Erythroblast (primary cell): ENCODE measurements around the gene ERGIC1.
A peak's percentile ranks its signal among the peaks of the same experiment; 100 is the strongest.
"Not testable (repeated sequence)": the region's sequence is repeated elsewhere in the genome, so short reads cannot be mapped to it uniquely, and the experiment has no call there.

Experiments used
- DNase-seq, 2 experiments: peaks; one replicate each; lab custom pipeline; 2025; lab: John Stamatoyannopoulos, UW
- GATA1 ChIP-seq: IDR thresholded peaks from 2 replicates; pipeline ENCODE4 v1.6.1; 2011; ENCODE audit warnings: low read depth, mild to moderate bottlenecking, control low read depth, low read length, moderate library complexity
- POLR2A ChIP-seq: IDR thresholded peaks from 2 replicates; pipeline ENCODE4 v1.6.1; 2011; ENCODE audit warnings: mild to moderate bottlenecking, low read length

ERGIC1 gene

DNA sequence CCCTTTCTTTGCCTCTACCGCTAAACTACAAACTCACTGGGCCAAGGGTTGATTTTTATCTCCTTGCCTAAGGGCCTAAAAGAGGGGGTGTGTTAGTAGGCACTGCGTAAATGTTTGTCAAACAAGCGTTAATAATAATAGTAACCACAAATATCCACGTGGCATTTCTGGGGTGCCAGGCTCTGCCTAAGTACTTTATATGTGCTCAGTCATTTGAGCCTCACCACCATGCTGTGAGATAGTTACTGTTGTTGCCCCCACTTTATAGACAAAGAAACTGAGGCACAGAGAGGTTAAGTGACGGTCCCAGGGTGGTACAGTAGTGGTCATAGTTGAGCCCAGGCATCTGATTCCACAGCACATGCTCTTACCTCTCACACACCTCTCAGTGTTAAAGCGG lies 52.4 kb downstream of the ERGIC1 start:
- no peak for TF ChIP-seq GATA1
- TF ChIP-seq POLR2A = no peak

DNA sequence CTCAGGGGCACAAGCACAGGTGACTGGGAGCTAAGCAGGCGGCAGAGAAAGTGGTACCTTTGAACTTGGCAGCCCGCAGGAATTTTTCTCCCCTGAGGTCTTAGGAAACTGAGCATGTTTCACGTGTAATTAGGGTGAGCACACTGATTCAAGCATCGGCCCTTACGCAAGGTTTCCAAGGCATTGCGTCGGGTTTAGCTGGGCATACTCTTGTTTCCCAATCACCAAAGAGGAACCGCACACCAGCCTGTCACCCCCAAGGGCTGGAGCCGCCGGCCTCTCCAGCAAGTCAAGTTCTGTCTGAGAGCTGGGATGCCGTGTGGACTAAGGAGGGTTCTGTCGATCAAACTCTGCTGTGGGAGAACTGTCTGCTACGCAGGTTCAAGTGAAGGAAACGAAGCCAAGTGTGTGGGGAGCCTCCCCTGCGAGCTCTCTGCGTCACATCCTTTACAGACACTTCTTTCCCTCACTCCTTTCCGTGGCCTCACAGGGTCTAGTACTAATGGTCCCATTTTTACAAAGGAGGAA lies 53.0 kb downstream of the ERGIC1 start:
- DNase-seq = no peak
- TF ChIP-seq POLR2A (no peak), GATA1 (no peak)

More for the DNA sequence above, 52.4 kb downstream of the ERGIC1 start:
- DNase-seq = no peak

DNA sequence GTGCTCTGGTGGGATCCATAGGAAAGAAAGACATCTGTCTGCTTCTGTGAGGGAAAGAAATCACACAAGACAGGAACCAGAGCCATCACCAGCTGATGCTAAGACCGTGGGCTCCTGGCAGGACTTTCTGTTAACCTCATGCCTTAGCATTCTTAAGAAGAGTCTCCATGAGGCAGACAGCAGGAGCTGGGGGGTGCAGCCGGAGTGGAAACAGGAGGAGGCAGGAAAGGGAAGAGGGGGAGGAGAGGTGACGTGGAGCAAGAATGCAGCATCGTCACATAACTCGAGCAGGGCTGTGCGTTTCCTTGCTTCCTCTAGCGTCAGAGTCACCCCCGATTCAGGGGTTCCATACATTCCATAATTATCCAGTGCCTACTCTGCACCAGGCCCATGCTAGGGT lies 53.6 kb downstream of the ERGIC1 start:
- DNase-seq = no peak
- TF ChIP-seq GATA1 (no peak), POLR2A (no peak)

DNA sequence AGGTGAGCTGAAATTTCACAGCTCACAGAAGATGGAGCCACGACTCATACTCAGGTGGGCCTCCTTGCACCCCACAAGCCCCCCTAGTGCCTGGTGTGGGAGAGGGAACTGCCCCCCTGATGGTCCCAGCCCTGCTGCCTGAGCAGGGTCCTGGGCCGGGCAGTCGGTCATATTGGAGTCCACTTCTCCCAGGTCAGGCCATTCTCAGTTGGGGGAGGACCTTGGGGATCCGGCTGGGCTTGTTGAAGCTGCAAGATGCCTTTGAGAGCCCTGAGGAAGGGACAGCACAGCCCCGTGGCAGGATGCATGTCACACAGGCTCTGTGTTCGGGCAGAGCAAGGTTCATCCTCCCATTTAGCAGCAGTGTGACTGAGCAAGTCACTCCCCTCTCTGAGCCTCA lies 56.6 kb downstream of the ERGIC1 start:
- TF ChIP-seq POLR2A = no peak
- TF ChIP-seq GATA1 = no peak
- DNase-seq = no peak

DNA sequence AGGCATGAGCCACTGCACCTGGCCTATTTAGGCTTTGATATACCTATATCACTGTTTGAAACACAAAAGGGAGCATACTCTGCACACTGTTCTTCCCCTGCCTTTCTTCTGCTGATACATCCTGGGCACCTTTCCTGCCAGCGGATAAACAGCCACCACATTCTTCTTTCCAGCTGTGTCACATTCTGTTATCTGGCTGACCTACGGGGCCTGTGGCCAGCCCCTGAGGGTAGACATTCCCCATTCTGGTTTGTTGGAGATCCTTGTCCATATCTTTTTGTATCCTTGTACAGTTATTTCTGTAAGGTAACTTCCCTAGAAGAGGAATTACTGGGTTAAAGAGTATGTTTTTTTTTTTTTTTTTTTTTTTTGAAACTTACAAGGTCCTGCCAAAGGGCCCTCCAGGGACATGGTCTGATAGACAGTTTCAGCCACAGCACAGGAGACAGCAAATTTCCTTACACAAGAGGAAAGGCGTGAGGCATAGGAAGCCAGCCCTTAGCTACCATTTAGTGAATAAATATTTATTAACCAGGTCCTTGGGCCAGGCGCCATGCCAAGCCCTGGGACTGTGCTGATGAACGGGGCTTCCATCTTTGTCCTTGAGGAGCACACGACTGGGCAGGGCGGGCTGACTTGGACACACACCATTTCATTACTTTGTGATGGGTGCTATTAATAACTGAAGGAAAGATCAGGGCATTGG lies 57.8 kb downstream of the ERGIC1 start:
- no peak for DNase-seq
- TF ChIP-seq POLR2A = no peak
- TF ChIP-seq GATA1 = no peak

DNA sequence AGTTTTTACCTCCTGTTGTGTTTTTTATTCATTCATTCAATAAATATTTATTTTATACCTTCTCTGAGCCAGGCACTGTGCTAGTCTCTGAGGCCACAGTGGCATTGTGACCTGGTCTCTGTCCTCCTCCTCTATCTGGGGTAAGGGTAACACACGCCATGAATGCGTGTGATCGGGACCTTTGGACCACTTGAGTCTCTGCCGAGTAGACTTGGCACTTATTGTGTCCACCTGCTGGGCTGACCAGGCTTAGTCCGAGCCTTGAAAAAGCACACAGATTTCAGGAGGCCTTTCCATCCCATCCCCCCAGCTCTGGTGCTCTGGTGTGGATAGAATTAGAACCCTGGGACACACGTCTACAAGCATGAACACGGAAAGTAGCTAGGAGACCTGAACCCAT lies 58.7 kb downstream of the ERGIC1 start:
- TF ChIP-seq GATA1 = no peak
- TF ChIP-seq POLR2A = no peak

DNA sequence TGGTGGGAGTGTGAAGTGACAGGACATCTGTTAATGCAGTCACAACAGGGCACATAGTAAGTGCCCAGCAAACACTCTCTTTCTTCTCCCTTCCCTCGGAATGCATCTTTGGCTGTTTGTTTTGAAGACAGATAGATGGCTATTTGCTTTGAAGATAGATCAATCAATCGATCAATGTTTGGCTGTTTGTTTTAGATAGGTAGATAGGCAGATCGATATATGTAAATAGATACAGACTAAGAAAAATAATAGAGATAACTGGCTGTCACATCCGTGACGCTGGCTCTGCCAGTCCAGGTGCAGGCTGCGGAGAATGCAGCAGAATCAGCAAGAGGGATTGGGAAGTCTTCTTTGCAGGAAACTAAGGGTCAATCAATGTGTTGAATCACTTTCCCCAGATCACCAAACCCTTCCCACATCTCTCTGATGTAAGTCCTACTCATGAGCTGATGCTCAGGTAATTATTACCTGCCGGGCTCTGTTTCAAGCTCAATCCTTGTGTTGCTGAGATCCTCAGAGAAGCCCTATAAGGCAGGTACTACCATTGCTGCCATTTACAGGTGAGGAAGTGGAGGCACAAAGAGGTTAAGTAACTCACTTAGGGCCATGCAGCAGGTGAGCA lies 60.8 kb downstream of the ERGIC1 start:
- TF ChIP-seq GATA1 = no peak
- TF ChIP-seq POLR2A = no peak
- no peak for DNase-seq

More for the DNA sequence above, 58.7 kb downstream of the ERGIC1 start:
- no peak for DNase-seq

DNA sequence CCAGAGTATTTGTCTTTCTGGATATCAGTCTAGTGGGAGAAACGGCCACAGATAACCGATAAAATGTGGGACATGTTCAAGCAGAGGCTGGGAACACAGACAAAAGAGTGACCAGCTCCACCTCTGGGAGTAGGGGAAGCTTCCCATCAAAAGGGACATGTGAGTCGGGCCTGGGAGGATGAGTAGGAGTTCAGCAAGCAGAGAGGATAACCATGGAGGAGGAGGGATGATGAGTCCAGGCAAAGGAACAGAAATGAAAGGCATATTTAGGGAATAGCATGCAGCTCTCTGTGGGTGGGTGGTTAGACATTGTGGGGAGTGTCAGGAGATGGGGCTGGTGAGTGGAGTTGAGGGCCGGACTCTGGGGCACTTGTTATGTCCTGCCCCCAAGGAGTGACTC lies 61.5 kb downstream of the ERGIC1 start:
- DNase-seq = no peak
- TF ChIP-seq POLR2A (no peak), GATA1 (no peak)

DNA sequence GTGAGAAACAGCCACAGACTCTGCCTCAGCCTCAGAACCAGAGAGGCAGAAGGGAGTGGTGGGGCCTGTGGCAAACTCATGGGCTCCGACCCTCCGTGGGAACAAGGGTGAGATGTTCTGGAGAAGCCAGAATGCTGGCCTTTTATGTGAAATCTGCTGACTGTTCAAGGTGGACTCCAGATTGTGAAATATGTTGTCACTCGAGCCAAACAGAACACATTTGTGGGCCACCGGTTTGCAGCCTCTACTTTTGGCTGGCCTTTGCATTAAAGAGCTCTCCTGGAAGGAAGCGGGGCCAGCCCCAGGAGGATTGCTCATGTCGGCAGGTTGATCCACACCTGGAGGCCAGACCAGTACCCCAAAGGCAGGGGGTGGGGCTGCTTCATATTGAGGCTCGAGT lies 62.4 kb downstream of the ERGIC1 start:
- no peak for DNase-seq
- TF ChIP-seq GATA1 = no peak
- TF ChIP-seq POLR2A = no peak

DNA sequence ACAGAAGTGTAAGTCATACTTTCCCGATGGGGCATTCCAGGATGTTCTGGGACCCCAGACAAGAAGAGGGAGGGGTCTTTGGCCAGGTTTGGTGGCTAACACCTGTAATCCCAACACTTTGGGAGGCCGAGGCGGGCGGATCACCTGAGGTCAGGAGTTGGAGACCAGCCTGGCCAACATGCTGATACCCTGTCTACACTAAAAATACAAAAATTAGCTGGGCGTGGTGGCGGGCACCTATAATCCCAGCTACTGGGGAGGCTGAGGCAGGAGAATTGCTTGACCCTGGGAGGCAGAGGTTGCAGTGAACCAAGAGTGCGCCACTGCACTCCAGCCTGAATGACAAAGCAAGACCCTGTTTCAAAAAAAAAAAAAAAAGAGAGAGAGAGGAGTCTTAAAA lies 63.0 kb downstream of the ERGIC1 start:
- DNase-seq = not testable (repeated sequence)

DNA sequence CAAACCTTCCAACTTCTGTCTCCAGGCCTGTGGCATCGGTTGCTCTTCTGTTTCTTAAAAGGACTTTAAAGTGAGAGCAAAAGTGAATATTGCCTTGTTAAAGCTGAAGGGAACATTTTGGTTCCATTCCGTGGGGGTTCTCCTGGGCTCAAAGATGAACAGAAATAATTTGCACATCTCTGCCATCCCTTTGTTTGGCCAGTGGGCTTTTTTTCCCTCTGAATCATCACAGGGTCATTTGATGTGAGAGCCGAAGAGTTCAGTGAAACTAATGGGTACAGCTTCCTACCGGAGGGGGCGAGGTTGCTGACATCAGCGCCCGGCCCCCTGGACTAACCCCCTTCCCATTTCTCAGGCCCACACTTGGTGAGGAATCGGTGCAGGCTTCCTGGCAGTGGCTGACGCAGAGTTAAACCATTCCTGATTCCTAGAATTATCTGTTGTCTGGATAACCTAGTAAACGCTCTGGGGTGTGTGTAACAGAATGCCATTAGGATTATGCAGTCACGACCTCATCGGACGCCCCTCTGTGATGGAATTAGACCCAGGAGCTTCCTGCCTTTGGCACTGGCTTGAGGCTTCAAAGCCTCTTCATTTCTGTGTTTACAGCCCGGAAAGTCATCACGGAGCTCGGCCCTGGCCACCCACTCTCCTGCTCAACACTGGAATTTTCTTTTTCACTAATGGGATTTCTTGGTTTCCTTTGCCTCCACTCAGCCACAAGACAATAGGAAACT lies 63.6 kb downstream of the ERGIC1 start:
- TF ChIP-seq POLR2A = no peak
- TF ChIP-seq GATA1 = no peak
- no peak for DNase-seq

DNA sequence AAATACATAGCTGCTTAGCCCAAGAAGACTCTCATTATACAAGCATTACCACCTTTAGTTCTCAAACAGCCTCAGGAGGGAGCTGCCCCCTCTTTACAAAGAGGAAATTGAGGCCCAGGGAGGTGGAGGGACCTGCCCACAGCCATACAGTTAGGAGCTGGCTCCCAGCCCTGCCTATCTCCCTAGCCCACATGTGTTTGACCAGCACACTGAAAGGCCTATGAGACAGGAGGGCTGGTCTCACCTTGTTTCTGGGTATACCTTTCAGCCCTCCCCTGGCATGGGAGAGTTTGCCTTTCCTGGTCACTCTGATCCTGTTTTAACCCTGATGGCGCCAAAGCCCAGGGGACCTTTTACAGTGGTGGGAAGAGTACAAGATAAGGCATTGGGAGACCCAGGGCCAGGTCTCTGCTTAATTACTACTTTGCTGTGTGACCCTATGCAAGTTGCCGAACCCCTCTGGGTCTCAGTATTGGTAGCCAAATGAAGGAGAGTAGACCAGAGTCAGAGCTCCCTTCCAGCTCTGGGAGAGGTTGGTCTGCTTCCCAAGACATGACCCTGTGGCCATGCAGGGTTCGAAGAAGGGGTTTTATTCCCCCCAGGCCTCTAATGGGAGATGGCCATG lies 64.3 kb downstream of the ERGIC1 start:
- DNase-seq = peak in 1 of 2 experiments; percentile 32
- no peak for TF ChIP-seq GATA1
- no peak for TF ChIP-seq POLR2A

DNA sequence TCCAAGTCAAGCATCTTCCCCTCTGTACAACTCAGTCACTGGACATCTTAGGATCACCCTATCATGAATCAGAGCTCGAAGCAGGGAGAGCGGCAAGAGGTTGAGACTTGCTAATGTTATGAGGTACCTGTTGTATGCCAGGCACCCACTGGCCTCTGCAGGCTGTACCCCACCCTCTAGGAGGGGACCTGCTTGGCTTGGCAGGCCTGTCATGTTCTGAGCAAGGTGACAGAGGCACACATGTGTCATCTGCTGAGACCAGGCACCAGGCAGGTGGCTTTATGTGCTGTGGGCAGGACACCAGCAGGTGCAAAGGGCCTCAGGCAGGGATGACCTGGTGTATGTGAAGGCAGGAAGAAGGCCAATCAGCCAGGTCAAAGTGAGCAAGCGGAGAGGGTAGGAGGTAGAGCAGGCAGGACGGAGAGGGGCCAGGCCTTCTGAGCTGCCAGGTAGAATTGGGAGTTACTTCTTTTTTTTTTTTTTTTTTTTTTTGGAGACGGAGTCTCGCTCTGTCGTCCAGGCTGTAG lies 64.9 kb downstream of the ERGIC1 start:
- DNase-seq = no peak
- TF ChIP-seq POLR2A (no peak), GATA1 (no peak)

DNA sequence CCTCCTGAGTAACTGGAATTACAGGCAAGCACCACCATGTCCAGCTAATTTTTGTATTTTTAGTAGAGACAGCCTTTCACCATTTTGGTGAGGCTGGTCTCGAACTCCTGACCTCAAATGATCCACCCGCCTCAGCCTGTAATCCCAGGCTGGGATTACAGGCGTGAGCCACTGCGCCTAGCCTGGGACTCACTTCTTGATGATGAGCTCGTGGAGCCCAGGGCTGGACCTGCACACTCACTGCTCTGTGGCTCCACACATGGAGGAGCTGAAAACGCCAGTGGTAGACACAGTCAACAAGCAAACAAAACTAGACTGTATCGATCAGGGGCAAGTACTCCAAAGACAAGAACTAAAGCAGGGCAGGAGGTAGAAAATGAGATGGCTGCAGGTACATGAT lies 65.4 kb downstream of the ERGIC1 start:
- no peak for DNase-seq

More for the DNA sequence above, 65.4 kb downstream of the ERGIC1 start:
- TF ChIP-seq GATA1 (no peak), POLR2A (no peak)
